Esophagus mucosa (tissue), 1 donor: ENCODE data around the gene THUMPD2. TPM values are rescaled to one million over a fixed set of nuclear protein-coding genes. Genes with fewer than 3 reads are reported as not detected.

Experiments
- ATAC-seq: fragments of 200-7000 bp; cut with Tn5 transposase; one replicate; pipeline ENCODE4 v1.9.1; 2020
- total RNA-seq: library from RNA; stranded (reverse); gene quantifications from one replicate; pipeline ENCODE4 v1.2.4, GENCODE V29; 2023
- donor health status: DM: yes; HTN: yes; CAD: no.

Gene THUMPD2
- total RNA-seq, 1 donor from 2014 or later: 7.4 TPM

DNA sequence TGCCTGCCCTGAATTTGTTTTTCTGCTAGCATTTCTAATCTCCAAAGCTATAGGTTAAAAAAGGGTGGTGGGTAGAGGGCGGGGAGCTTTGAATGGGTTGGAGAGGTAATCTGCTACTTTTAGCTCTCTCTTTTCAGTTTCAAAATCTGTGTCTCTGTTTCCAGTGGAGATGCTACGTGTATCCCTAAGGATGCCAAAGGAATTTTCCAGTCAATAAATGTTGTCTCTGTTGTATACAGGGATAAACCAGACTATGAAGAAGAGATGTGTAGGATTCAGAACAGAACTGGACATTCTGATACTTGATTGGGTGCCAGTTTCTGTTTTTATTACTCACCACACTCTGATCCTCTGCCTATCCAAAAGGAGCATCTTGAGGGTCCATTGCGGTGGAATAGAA, 63.2 kb downstream of the THUMPD2 start:
- ATAC-seq: no peak

DNA sequence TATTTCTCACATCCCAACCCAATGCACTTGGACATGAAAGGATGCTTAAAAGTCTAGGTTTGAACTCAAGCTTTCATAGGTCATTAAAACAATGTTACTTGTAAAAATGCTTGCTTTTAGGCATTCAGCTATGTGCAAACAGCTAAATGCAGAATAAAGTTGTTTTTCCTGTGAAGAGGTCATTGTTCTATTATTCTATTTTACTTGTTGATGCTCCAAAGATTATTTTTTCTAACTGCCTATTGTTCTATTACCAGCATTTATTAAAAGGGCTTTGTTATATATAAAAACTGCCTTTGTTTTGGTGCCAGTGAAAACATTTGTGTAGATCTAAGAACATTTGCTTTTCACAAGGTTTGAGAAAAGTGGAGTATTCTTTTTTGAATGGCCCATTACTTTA, 64.0 kb downstream of the THUMPD2 start:
- no peak for ATAC-seq

DNA sequence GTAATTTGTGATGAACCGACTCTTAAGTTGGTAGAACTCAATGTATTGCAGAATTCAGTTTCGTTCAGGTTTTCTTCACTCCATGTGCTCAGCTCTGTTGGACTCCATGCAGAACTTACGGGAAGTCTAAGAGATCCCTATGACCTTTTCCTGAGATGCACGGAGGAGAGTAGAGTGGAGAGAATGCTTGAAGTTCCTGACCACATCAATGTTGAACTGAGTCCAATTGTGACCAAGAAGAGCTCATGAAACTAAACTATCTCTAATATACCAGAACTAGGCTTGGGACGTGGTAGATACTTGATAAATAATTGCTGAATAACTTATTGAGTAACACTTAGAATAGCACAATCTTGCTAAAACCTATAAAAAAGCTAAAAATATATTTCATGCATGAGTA, 66.1 kb downstream of the THUMPD2 start:
- no peak for ATAC-seq

DNA sequence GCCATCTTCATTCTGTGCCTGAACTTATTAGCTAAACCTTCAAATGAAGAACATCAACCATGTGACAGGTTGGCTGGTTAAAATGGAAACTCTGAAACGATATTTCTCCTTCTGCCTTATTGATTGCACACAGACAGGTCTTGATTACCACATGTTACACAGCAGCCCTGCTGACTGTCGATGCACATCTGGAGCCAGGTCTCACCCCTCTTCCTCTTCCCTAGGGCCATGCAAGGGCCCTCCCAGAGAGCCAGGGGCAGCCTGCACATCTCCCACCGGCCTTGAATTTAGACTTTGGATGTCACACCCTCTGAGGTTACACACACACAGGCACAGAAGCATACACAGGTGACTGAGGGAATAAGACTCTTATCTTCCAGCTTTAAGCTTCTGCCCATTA, 68.3 kb downstream of the THUMPD2 start:
- ATAC-seq: no peak

DNA sequence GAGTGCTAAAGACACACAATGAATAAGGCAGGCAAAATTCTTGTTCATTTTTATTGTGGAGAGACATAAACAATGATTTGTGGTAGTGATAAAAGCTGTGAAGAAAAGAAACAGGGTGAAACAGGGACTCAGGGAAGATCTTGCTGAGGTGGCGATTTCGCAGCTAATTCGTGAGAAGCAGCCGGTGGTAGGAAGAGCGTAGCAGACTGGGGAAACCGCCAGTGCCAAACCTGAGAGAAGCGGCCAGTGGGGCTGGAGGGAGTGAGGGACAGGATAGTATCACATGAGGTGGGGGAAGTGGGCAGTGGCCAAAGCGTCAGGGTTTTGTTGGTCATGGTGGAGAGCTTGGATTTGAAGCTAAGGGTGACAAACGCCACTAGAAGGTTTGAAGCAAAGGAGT, 71.1 kb downstream of the THUMPD2 start:
- no peak for ATAC-seq

DNA sequence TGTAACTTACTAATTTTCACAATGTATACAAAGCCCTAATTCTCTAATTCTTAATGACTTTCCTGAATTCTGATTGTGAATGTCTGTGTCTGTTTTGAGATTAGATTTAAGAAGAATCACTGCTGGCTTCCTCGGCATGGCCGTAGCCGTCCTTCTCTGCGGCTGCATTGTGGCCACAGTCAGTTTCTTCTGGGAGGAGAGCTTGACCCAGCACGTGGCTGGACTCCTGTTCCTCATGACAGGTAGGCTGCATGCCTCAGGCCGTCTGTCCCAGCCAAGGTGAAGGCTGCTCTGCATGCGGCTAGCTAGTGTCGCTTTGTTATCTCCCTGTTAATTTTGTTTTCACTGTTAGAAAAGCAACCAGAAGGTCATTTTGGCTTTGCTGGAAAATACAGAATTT, 72.1 kb downstream of the THUMPD2 start:
- no peak for ATAC-seq

DNA sequence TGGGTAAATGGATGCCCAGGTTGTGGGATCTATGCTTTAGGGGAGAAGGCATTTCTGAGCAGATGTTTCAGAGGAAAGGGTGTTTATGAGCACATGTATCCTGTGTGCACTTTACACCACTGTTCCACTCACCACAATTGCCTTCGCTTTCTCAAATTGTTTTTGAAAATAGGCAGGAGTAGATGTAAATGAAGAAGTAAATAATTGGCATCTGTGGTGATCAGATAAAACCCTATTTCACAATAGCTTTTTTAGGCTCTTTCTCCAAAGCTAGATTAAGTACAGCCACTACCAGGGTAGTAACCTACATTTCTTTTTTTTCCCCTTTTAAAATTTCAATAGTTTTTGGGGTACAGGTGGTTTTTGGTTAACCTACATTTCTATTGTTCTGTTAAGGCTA, 72.7 kb downstream of the THUMPD2 start:
- ATAC-seq: no peak

GRCh38 chr2:39705638-39706037, 73.4 kb downstream of the THUMPD2 start:
- no peak for ATAC-seq

GRCh38 chr2:39704540-39704939, 74.5 kb downstream of the THUMPD2 start:
- ATAC-seq: no peak

DNA sequence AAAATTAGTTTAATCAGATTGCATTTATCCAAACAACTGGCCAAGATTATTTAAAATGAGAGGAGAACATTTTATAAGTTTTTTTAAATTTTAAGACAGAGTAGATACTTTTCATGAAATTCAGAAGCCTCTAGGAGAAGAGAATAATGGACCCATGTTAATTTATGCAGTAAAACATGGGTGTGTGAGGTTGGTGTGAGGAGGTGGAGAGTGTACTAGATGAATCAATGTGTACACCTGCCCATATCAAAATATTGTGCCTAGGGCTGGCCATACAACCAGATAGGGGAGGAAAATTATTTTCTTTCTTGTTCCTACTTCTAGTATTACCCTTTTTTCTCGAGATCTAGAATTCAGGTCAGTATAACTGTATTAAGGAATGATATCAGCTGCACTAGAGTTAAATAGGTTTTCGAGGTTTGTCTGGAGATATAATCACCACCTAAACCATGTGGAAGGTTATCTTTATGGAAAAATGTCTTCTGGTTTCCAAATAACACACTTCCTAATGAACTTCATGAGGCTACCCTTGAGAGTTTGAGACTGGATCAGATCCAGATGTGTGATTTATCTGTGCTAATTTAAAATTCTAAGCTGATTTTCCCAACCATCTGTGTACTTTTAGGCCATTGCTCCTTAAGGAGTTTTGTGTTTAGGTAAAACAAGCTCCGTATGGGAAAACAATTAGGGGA, 75.7 kb downstream of the THUMPD2 start:
- no peak for ATAC-seq

- no peak for ATAC-seq
These were observed 77.9 kb downstream of the THUMPD2 start for GRCh38 chr2:39701137-39701536.

GRCh38 chr2:39697454-39697853, 81.6 kb downstream of the THUMPD2 start:
- ATAC-seq: no peak

DNA sequence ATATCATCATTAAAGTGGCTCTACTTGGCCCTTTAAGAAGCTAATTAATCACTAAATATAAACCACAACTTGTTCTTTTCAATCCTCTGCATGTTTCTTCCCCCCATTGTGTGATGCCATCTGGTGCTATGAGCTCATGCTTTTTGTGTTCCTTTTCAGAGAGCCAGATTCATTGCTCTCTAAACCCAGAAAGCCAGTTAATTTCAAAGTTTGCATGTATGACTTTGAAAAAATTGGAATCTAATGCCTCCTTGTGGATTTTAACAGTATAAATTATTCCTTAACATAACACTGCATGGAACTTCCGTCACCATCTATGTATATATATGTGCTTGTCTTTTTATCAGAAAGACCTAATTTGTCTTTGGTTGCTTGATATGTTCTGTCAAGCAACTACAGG, 82.2 kb downstream of the THUMPD2 start:
- ATAC-seq: no peak

- no peak for ATAC-seq
These were observed 82.9 kb downstream of the THUMPD2 start for GRCh38 chr2:39696101-39696553.

DNA sequence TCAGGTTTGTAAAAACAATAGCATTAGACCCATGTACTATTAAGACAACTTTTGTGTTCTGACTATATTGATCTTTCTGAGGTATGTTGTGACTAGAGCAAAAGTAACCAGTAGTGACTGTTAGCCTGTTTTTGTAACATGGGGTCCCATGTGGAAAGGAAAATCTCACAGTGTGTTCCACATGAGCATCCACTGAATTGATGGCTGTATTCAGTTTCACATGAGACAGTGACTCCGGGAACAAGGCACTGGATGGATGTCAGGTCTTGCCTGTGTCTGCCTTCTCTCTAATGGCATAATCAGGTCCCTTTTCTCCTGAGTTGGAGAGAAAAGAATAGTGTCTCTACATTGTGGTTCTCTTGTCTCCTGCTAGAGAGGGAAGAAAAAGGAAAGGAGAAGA, 85.8 kb downstream of the THUMPD2 start:
- ATAC-seq: no peak

DNA sequence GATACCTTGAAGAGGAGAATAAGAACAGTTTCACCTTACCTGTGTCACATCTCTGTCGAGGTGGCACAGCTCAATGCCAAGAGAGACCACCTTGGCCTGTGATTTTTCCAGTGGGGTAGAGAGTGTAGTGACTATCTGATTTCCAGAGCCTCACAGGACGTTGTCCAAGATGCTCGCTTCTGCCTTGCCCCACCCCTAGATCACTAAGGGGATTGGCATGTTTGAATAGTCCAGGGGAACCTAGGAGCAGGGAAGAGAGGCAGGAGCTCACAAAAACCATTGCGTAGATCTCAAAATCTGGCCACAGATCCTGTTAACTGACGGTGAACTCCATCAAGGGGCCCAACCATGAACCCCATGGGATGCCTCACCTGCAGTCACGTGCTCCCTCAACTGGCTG, 89.2 kb downstream of the THUMPD2 start:
- no peak for ATAC-seq

DNA sequence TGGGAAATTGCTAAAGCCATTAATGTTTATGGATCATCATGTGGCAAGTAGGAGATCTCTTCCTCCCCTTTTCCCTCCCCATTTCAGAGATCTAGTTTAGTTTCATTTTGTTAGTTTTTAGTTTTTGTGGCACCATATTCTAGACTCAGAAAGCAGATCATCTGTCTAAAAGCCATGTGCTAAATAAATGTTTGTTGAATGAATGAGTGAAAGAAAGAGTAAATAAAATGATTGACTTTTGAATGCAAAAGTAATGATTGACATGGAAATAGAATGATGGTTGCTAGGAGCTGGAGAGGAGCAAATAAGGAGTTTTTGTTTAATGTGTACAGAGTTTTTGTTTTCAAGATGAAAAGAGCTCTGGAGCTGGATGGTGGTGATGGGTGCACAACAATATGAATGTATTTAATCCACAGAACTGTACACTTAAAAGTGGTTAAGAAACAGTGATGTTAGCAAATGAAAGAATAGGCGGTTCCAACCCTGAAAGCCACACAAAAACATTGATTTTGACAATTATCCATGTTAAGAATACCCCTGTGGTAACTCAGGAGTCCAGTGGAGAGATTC, 89.7 kb downstream of the THUMPD2 start:
- no peak for ATAC-seq

DNA sequence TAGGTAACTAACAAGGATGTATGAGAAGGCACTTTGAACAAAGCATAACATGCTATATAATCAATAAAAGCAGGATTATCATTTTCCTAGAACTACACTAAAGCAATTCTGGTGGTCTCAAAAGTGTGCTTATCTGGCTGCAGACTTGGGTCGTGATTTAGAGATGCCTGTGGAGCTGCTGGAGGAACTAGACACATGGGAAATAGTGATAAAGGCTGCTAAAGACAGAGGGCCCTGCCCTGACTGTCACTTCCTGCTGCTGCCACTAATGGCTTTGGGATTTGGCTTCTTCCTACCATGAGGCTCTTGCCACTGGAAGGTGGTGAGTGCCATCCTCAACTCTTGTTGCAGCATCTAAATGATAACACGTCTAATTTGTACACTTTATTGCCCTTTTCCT, 90.9 kb downstream of the THUMPD2 start:
- no peak for ATAC-seq

- ATAC-seq: no peak
These were observed 92.6 kb downstream of the THUMPD2 start for GRCh38 chr2:39686456-39686855.

Other genes starting within 250 kb of the THUMPD2 start
- gene TMEM178A, start 113.3 kb downstream of the THUMPD2 start, total RNA-seq: 0.40 TPM